Measurements from ENCODE around the gene SC5D. TPM values are rescaled to one million over a fixed set of nuclear protein-coding genes. Genes with fewer than 3 reads are reported as not detected.

Gene SC5D
- total RNA-seq, 4 donors from 2014 or later: 23.6 to 38.3 (median 26.2) TPM

DNA sequence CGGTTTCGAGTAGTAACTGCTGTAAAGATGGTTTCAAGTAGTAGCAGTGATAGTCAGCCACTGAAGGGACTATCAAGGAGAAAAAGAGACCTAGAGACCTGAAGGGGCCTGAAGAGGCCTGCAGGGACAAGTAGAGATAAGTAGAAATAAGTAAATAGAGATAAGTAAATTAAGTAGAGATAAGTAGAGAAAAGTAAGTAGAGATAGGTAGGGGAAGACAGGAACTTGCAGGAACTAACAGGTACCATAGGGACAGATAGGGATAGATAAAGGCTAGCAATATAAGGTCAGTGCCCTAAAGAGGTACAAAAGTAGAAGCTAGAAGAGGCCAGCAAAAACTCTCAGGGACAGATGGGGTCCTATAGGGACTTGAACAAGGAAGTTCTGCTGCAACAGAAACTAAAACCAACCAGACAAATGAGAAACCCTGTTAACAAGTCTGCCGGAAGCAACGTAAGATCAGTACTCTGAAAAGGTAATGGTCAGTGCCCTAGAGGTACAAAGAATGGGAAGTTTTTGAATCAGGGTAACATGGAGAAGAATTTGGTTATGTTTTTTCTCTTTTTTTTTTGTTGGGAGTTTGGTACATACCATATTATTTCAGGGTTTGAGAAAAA lies 9.6 kb upstream of the SC5D start:
- TF ChIP-seq CTCF (IDR thresholded peaks at IDR 0.05) (no peak), POLR2A (IDR thresholded peaks at IDR 0.05) (no peak)

GRCh38 chr11:121291319-121291718 lies 1.3 kb upstream of the SC5D start:
- TF ChIP-seq POLR2AphosphoS5 (IDR thresholded peaks at IDR 0.05) (no peak), POLR2A (IDR thresholded peaks at IDR 0.05) (no peak), EP300 (IDR thresholded peaks at IDR 0.05) (no peak), CTCF (IDR thresholded peaks at IDR 0.05) (no peak)
- Histone ChIP-seq H3K36me3 (no peaks in the 10 kb centered on the region), H3K9me3 (no peaks in the 10 kb centered on the region), H3K4me1 (peaks cover 7 to 30% (median 11%) of the 10 kb centered on the region in 3 donors), H3K4me3 (no peak overlapping the region), H3K27me3 (no peaks in the 10 kb centered on the region), H3K27ac (no peak overlapping the region)
- WGBS, 2 donors (ENCODE audit: low coverage in 1 of 2): 67 to 73% methylated on average over 3 of the region's 3 CpGs
- no peak for ATAC-seq

More for the DNA sequence above, 9.6 kb upstream of the SC5D start:
- Histone ChIP-seq H3K4me3 (no peak overlapping the region), H3K27ac (no peak overlapping the region), H3K4me1 (no peaks in the 10 kb centered on the region), H3K27me3 (peaks cover 44% of the 10 kb centered on the region), H3K9me3 (no peaks in the 10 kb centered on the region), H3K36me3 (no peaks in the 10 kb centered on the region)
- no peak for ATAC-seq
- 80 to 100% methylated on average over 2 of the region's 4 CpGs for WGBS, 2 donors (ENCODE audit: low coverage in 1 of 2)

- Histone ChIP-seq H3K27ac (peak overlapping the region; percentile 71 to 98 (median 95)), H3K27me3 (no peaks in the 10 kb centered on the region), H3K9me3 (no peaks in the 10 kb centered on the region), H3K36me3 (no peaks in the 10 kb centered on the region), H3K4me3 (peak overlapping the region; percentile 40 to 77), H3K4me1 (peaks cover 7 to 30% (median 11%) of the 10 kb centered on the region in 3 donors)
- WGBS, 2 donors (ENCODE audit: low coverage in 1 of 2): 0 to 2% methylated on average over 11 to 13 of the region's 19 CpGs
- TF ChIP-seq POLR2AphosphoS5 (IDR thresholded peaks at IDR 0.05) (no peak), EP300 (IDR thresholded peaks at IDR 0.05) (no peak), POLR2A (IDR thresholded peaks at IDR 0.05) (no peak), CTCF (IDR thresholded peaks at IDR 0.05) (no peak)
- peak; percentile 5 for ATAC-seq
These were observed 576 bp upstream of the SC5D start for GRCh38 chr11:121291896-121292494.

DNA sequence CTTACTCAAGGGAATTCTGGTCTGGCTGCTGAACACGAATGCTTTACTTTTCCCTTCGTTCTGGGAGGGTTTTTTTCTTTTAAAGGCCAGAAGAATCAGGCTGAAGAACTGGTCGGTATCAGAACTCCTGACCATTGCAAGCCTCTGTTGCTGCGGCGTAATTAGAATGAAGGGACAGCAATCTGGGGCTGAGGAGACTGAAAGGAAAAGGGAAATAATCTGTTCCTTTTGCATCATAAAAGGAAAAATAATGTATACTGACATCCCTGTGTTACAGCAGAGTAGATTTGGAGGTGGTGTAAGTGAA lies 670 bp downstream of the SC5D start:
- Histone ChIP-seq H3K27me3 (no peaks in the 10 kb centered on the region), H3K9me3 (no peaks in the 10 kb centered on the region), H3K4me1 (peaks cover 7 to 30% (median 11%) of the 10 kb centered on the region in 3 donors), H3K27ac (peak overlapping the region; percentile 76 to 98 (median 95)), H3K36me3 (no peaks in the 10 kb centered on the region), H3K4me3 (peak overlapping the region; percentile 40 to 77)
- TF ChIP-seq POLR2A (IDR thresholded peaks at IDR 0.05) (no peak), CTCF (IDR thresholded peaks at IDR 0.05) (no peak), EP300 (IDR thresholded peaks at IDR 0.05) (no peak), POLR2AphosphoS5 (IDR thresholded peaks at IDR 0.05) (no peak)
- ATAC-seq: peak; percentile 1
- WGBS, 2 donors (ENCODE audit: low coverage in 1 of 2): 0 to 4% methylated on average over 5 of the region's 5 CpGs
